Measurements from ENCODE around the gene DPEP2. TPM values are rescaled to one million over a fixed set of nuclear protein-coding genes. Genes with fewer than 3 reads are reported as not detected.
A peak's percentile ranks its signal among the peaks of the same experiment; 100 is the strongest.
"Not testable (repeated sequence)": the region's sequence is repeated elsewhere in the genome, so short reads cannot be mapped to it uniquely, and the experiment has no call there.

DPEP2 gene
- total RNA-seq, 1 donor from 2014 or later = 1.1 TPM

DNA sequence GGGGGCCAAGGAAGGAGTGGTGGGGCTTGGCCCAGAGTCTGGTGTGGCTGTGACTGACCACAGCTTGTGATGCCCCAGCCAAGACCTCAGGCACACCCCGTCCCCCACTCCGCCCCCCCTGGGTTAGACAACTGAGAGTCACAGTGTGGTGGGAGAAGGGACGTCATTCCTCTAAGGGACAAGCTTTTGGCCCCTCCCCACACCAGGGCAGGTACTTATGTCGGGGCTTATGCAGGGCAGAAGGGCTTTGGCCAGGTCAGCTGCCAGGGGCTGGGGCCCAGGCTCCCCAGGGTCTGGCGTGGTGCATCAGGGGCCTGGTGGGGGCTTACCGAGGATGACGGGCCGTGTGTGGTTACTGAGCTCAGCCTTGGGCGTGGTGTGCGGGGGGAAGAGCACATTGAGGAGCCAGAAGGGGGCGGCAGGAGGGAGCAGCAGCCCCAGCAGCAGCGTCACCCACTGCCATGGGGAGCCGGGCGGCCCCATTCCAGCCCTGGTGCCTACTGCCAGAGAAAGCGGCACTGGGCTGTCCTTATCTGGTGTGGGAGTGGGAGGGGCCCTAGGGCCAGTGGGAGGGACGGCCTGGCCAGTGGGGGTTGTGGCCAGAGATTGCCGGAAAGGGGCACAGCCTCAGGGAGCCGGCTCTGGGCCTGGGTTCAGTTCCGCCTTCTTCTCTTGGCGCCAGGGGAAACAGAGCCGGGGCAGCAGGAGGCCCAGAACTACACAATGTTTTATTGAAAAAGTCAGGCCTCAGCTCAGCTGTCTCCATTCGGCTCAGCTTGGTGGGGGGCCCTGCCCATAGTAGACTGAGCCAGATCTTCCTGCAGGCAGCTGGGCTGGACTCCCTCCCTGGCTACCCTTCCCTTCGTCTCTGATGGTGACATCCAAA lies 55.4 kb downstream of the DPEP2 start, which contains the start of gene LCAT:
Gene LCAT, minus strand, starts transcription at position 502 of the 886 bp plus-strand sequence. Its CDS starts 19 bp downstream, at position 483.
- intact Hi-C loops (cut with DNase I) = no loop called here
- DNase-seq (peak; percentile 86), ATAC-seq (ENCODE audit: poor library complexity) (peak; percentile 65)

DNA sequence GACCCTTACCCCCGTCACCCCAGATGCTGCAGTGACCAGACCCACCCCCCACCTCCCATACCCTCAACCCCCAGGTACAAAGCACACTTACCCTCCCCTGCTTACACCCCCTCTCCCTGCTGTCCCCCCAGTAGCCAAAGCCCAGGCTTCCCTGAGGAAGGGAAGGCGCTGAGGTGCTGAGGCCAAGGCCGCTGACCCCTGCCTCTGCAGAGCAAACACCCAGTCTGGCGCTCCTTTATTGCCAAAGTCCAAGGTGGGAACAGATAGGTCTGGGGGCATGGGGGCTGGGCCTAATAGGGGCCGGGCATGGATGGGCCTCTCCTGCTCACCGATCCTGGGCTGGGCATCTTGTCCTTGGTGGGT lies 56.0 kb downstream of the DPEP2 start:
- DNase-seq (no peak), ATAC-seq (ENCODE audit: poor library complexity) (peak; percentile 1)
- intact Hi-C loops (cut with DNase I) = no loop called here

DNA sequence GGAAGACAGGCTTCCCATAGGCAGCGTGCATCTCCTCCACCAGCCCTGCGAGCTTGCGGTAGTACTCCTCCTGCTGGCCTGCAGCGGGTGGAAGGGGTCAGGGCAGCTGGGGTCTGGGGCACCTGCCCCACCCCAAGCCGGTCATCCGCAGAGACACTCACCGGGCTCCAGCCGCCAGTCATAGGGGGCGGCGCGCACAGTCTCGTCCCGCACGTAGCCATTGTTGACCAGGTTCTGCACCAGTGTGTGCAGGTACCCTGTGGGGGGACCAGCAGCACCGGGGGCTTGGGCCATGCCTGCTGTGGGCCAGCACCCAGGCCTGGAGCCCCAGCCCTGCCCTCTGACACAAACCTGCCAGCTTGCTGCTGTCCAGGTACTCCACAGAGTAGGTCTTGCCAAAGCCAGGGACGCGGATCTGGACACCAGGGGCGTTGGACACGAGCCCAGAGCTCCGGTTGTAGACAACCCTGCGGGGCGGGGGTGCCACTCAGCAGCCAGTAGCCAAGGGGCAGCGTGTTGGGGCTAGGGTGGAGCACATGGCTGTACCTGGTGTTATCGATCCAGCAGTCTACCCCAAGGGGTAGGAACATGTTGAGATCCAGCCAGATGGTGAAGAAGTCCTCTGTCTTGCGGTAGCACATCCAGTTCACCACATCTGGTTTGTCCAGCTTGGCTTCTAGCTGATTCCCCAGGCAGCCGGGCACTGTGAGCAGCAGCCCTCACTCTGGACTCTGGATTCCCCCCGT lies 56.6 kb downstream of the DPEP2 start:
- intact Hi-C loops (cut with DNase I) = no loop called here
- peak; percentile 11 for ATAC-seq (ENCODE audit: poor library complexity)
- peak; percentile 71 for DNase-seq

- DNase-seq (no peak), ATAC-seq (ENCODE audit: poor library complexity) (peak; percentile 22)
- intact Hi-C loops (cut with DNase I) = no loop called here
Measured at GRCh38 chr16:67942200-67942509, 57.1 kb downstream of the DPEP2 start.

- no peak for DNase-seq
- ATAC-seq (ENCODE audit: poor library complexity) = no peak
- intact Hi-C loops (cut with DNase I) = no loop called here
Measured at GRCh38 chr16:67941469-67942199, 57.6 kb downstream of the DPEP2 start.

DNA sequence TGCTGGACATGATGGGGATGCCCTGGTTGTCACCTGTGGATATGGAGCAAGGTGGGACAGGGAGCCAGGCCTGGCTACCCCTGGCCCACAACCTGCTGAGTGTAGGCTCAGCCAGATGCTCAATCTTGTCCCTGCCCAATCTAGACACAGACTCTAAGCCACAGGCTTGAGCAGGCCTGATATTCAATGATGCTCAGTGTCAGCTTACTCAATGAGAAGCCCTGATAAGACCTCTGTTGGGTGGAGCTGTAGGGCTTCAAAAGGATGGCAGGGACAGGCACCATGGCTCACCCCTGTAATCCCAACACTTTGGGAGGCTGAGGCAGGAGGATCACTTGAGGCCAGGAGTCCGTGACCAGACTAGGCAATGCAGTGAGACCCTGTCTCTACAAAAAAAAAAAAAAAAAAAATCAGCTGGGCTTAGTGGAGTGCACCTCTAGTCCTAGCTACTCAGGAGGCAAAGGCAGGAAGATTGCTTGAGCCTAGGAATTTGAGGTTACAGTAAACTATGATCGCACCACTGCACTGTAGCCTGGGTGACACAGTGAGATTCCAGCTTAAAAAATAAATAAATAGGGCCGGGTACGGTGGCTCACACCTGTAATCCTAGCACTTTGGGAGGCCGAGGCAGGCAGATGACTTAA lies 58.7 kb downstream of the DPEP2 start:
- intact Hi-C loops (cut with DNase I) = no loop called here
- no peak for ATAC-seq (ENCODE audit: poor library complexity)

GRCh38 chr16:67939507-67940445 lies 59.5 kb downstream of the DPEP2 start:
- DNase-seq = peak; percentile 69
- intact Hi-C loops (cut with DNase I) = no loop called here

More for the DNA sequence above, 58.7 kb downstream of the DPEP2 start:
- DNase-seq = no peak

GRCh38 chr16:67937713-67938112 lies 61.6 kb downstream of the DPEP2 start:
- intact Hi-C loops (cut with DNase I); ATAC-seq (ENCODE audit: poor library complexity); DNase-seq: not testable (repeated sequence)

More at GRCh38 chr16:67939507-67940445, 59.5 kb downstream of the DPEP2 start:
- ATAC-seq (ENCODE audit: poor library complexity) = no peak

Other genes starting within 250 kb of the DPEP2 start
- 10.9 TPM for gene RANBP10, start 192.9 kb downstream of the DPEP2 start, total RNA-seq
- gene TSNAXIP1, start 192.6 kb downstream of the DPEP2 start, total RNA-seq = 0.32 TPM
- gene THAP11, start 157.2 kb downstream of the DPEP2 start, total RNA-seq = 31.1 TPM
- 76.7 TPM for gene NUTF2, start 152.6 kb downstream of the DPEP2 start, total RNA-seq
- gene CENPT, start 151.8 kb downstream of the DPEP2 start, total RNA-seq = 20.6 TPM
- 30.6 TPM for gene EDC4, start 126.4 kb downstream of the DPEP2 start, total RNA-seq
- gene NRN1L, start 114.6 kb downstream of the DPEP2 start, total RNA-seq = not detected
- 16.6 TPM for gene PSKH1, start 106.2 kb downstream of the DPEP2 start, total RNA-seq
- 0.78 TPM for gene CTRL, start 67.6 kb downstream of the DPEP2 start, total RNA-seq
- 59.0 TPM for gene PSMB10, start 62.6 kb downstream of the DPEP2 start, total RNA-seq
- gene LCAT, start 55.4 kb downstream of the DPEP2 start, total RNA-seq = 21.4 TPM
- 84.3 TPM for gene SLC12A4, start 30.8 kb downstream of the DPEP2 start, total RNA-seq
- gene DPEP3, start 19.0 kb downstream of the DPEP2 start, total RNA-seq = not detected
- gene DPEP2NB, start 16.4 kb upstream of the DPEP2 start, total RNA-seq = not detected
- gene DDX28, start 23.7 kb upstream of the DPEP2 start, total RNA-seq = 7.2 TPM
- 5.7 TPM for gene DUS2, start 23.8 kb upstream of the DPEP2 start, total RNA-seq
- 24.4 TPM for gene NFATC3, start 85.9 kb upstream of the DPEP2 start, total RNA-seq
- gene ESRP2, start 236.6 kb upstream of the DPEP2 start, total RNA-seq = 0.73 TPM
- 38.1 TPM for gene PLA2G15, start 245.9 kb upstream of the DPEP2 start, total RNA-seq

Measured in Right ventricle myocardium superior (tissue), 1 donor.